HepG2 (cell line): ENCODE data around the gene KRTAP13-4.

Experiments
- CTCF ChIP-seq: sonication (generic); formaldehyde crosslinking; IDR thresholded peaks from 2 replicates; pipeline ENCODE4 v1.5.0; 2020; ENCODE audit warnings: mild to moderate bottlenecking, missing genetic modification reagents, moderate library complexity
- HOXD1 ChIP-seq: sonication (generic); formaldehyde crosslinking; IDR thresholded peaks from 2 replicates; pipeline ENCODE4 v1.5.0; 2020; ENCODE audit warnings: missing genetic modification reagents
- TGIF2 ChIP-seq: IDR thresholded peaks from 2 replicates; pipeline ENCODE4 v1.6.1; 2016; ENCODE audit warnings: control low read depth, missing compliant biosample characterization
- ZNF280B ChIP-seq: sonication (generic); formaldehyde crosslinking; IDR thresholded peaks from 2 replicates; pipeline ENCODE4 v1.5.0; 2020; ENCODE audit warnings: missing genetic modification reagents, mild to moderate bottlenecking, borderline replicate concordance
- ZNF317 ChIP-seq: sonication (generic); formaldehyde crosslinking; IDR thresholded peaks from 2 replicates; pipeline ENCODE4 v1.5.0; 2020; ENCODE audit warnings: mild to moderate bottlenecking, missing genetic modification reagents
- ZNF737 ChIP-seq: sonication (generic); formaldehyde crosslinking; IDR thresholded peaks from 2 replicates; pipeline ENCODE4 v1.5.0; 2020; ENCODE audit warnings: missing genetic modification reagents, mild to moderate bottlenecking, borderline replicate concordance

- TF ChIP-seq ZNF737 (CRISPR knock-in tag), result no peak
- no peak for TF ChIP-seq TGIF2
- TF ChIP-seq ZNF317 (CRISPR knock-in tag), result no peak
- TF ChIP-seq HOXD1 (CRISPR knock-in tag), result no peak
- TF ChIP-seq CTCF (CRISPR knock-in tag), result no peak
- no peak for TF ChIP-seq ZNF280B
Measured at GRCh38 chr21:30468900-30469714, 39.1 kb downstream of the KRTAP13-4 start.
